H1 (cell line): Measurements from ENCODE around the gene MYRIP. TPM values are rescaled to one million over a fixed set of nuclear protein-coding genes. Genes with fewer than 3 reads are reported as not detected.

Experiments
- CTCF ChIA-PET: fragments of 300-600 bp; sonication (Branson Sonifier 250); formaldehyde crosslinking; loops from one replicate; lab custom pipeline; 2021; ENCODE audit not compliant: partially characterized antibody; lab: Charles Lee
- POLR2A ChIA-PET: fragments of 300-600 bp; sonication (Branson Sonifier 250); formaldehyde crosslinking; loops from one replicate; lab custom pipeline; 2021; ENCODE audit warnings: inconsistent platforms; ENCODE audit not compliant: partially characterized antibody; lab: Charles Lee
- DNase-seq, 2 experiments: peaks; one replicate each; pipeline versions ENCODE4 v3.0.0 to v3.0.0-alpha.2; 2010 to 2022; ENCODE audit warnings: low spot score in 2 of 2, low read depth in 1 of 2, mixed read lengths in 1 of 2
- FAIRE-seq: peaks from 2 replicates; lab custom pipeline; 2011; peaks lifted over from hg19 to GRCh38; lab: Jason Lieb, UNC
- H2AFZ ChIP-seq: 2 replicates; pipeline ENCODE4 v1.8.1; 2012; ENCODE audit warnings: low read length, inconsistent platforms
- H2AK5ac ChIP-seq: 2 replicates; pipeline ENCODE4 v1.6.1; 2013; ENCODE audit warnings: low read depth, low read length
- H2BK120ac ChIP-seq: replicated peaks from 2 replicates; pipeline ENCODE3; 2013; ENCODE audit warnings: low read depth, low read length, inconsistent platforms
- H2BK12ac ChIP-seq: 2 replicates; pipeline ENCODE4 v1.6.1; 2013; ENCODE audit warnings: low read depth, low read length
- H2BK15ac ChIP-seq: 2 replicates; pipeline ENCODE4 v1.6.1; 2013; ENCODE audit warnings: low read length
- H2BK20ac ChIP-seq: 2 replicates; pipeline ENCODE4 v1.6.1; 2013; ENCODE audit warnings: low read length
- H2BK5ac ChIP-seq: 2 replicates; pipeline ENCODE4 v1.6.1; 2013; ENCODE audit warnings: low read depth, low read length
- H3K14ac ChIP-seq: 2 replicates; pipeline ENCODE4 v1.6.1; 2013; ENCODE audit warnings: inconsistent platforms; ENCODE audit not compliant: insufficient read length
- H3K18ac ChIP-seq: 2 replicates; pipeline ENCODE4 v1.6.1; 2013; ENCODE audit warnings: low read length; ENCODE audit errors: extremely low read depth
- H3K23ac ChIP-seq: 2 replicates; pipeline ENCODE4 v1.6.1; 2013; ENCODE audit warnings: inconsistent platforms; ENCODE audit not compliant: insufficient read length
- H3K23me2 ChIP-seq: 2 replicates; pipeline ENCODE4 v1.6.1; 2013; ENCODE audit warnings: low read depth, low read length
- H3K27ac ChIP-seq: 2 replicates; pipeline ENCODE4 v1.6.1; 2011; ENCODE audit warnings: low read depth, low read length, inconsistent platforms
- H3K27me3 ChIP-seq, 4 experiments: replicated peaks in 1 of 4; 1 replicate in 1 of 4; 2 replicates in 3 of 4; pipeline versions ENCODE4 v1.6.1 to v1.8.1; 2011 to 2013; ENCODE audit warnings: low read length in 3 of 4, mild to moderate bottlenecking in 3 of 4, inconsistent platforms in 2 of 4, mixed read lengths in 2 of 4, moderate library complexity in 1 of 4; ENCODE audit not compliant: control insufficient read depth in 3 of 4, insufficient read depth in 3 of 4; ENCODE audit errors: extremely low read depth in 1 of 4
- H3K36me3 ChIP-seq, 4 experiments: 2 replicates each; pipeline versions ENCODE4 v1.6.1 to v1.8.1; 2011 to 2013; ENCODE audit warnings: mild to moderate bottlenecking in 4 of 4, low read length in 3 of 4, moderate library complexity in 2 of 4, control low read depth in 1 of 4, inconsistent platforms in 1 of 4; ENCODE audit not compliant: insufficient read depth in 4 of 4, control insufficient read depth in 2 of 4
- H3K4ac ChIP-seq: replicated peaks from 2 replicates; pipeline ENCODE3; 2013; ENCODE audit warnings: low read length, low read depth, mixed read lengths, inconsistent platforms; ENCODE audit not compliant: insufficient read length
- H3K4me1 ChIP-seq, 4 experiments: replicated peaks in 1 of 4; 1 replicate in 1 of 4; 2 replicates in 3 of 4; pipeline versions ENCODE4 v1.6.1 to v1.8.1; 2011 to 2013; ENCODE audit warnings: low read length in 3 of 4, inconsistent platforms in 2 of 4, mixed read lengths in 1 of 4; ENCODE audit not compliant: insufficient read depth in 4 of 4, control insufficient read depth in 3 of 4
- H3K4me2 ChIP-seq, 2 experiments: 2 replicates each; pipeline versions ENCODE4 v1.6.1 to v1.8.1; 2011 to 2013; ENCODE audit warnings: low read depth in 2 of 2, low read length in 2 of 2, control low read depth in 1 of 2, inconsistent platforms in 1 of 2, mild to moderate bottlenecking in 1 of 2; ENCODE audit not compliant: insufficient read depth in 1 of 2
- H3K4me3 ChIP-seq, 4 experiments: fragments of 200-600, 300-600 bp in 1 of 4; sonication (generic), shearing (Covaris generic), sonication (Bioruptor Twin) in 1 of 4; 2 replicates each; pipeline versions ENCODE4 v1.5.1 to v1.8.1; 2011 to 2016; ENCODE audit warnings: low read length in 4 of 4, low read depth in 3 of 4, control low read depth in 2 of 4, inconsistent platforms in 2 of 4, mild to moderate bottlenecking in 2 of 4, mixed read lengths in 1 of 4, moderate library complexity in 1 of 4; ENCODE audit not compliant: insufficient read depth in 2 of 4; ENCODE audit errors: extremely low read depth in 1 of 4
- H3K56ac ChIP-seq: replicated peaks from 2 replicates; pipeline ENCODE3; 2013; ENCODE audit warnings: low read depth, mild to moderate bottlenecking, mixed read lengths, low read length, inconsistent platforms; ENCODE audit not compliant: insufficient read length
- H3K79me1 ChIP-seq: 2 replicates; pipeline ENCODE4 v1.6.1; 2013; ENCODE audit warnings: low read depth, low read length, control low read depth
- H3K79me2 ChIP-seq, 2 experiments: 2 replicates each; pipeline versions ENCODE4 v1.6.1 to v1.8.1; 2012 to 2013; ENCODE audit warnings: low read length in 2 of 2, mild to moderate bottlenecking in 2 of 2, inconsistent platforms in 1 of 2; ENCODE audit not compliant: insufficient read depth in 2 of 2, control insufficient read depth in 1 of 2
- H3K9ac ChIP-seq, 4 experiments: replicated peaks in 1 of 4; 1 replicate in 1 of 4; 2 replicates in 3 of 4; pipeline versions ENCODE4 v1.6.1 to v1.8.1; 2011 to 2013; ENCODE audit warnings: low read depth in 3 of 4, low read length in 3 of 4, control low read depth in 2 of 4, mild to moderate bottlenecking in 2 of 4, moderate library complexity in 2 of 4, inconsistent platforms in 1 of 4; ENCODE audit errors: extremely low read depth in 1 of 4
- H3K9me3 ChIP-seq, 2 experiments: 2 replicates each; pipeline versions ENCODE4 v1.6.1 to v1.8.1; 2012 to 2013; ENCODE audit warnings: mild to moderate bottlenecking in 2 of 2, moderate library complexity in 2 of 2, control low read depth in 1 of 2, inconsistent platforms in 1 of 2, low read depth in 1 of 2, low read length in 1 of 2, mixed read lengths in 1 of 2; ENCODE audit not compliant: insufficient read depth in 2 of 2
- H4K20me1 ChIP-seq, 2 experiments: replicated peaks in 1 of 2; 2 replicates each; pipeline versions ENCODE3 to v1.8.1; 2011 to 2013; ENCODE audit warnings: inconsistent platforms in 2 of 2, low read length in 2 of 2, mild to moderate bottlenecking in 1 of 2; ENCODE audit not compliant: insufficient read depth in 2 of 2, control insufficient read depth in 1 of 2
- H4K5ac ChIP-seq: 2 replicates; pipeline ENCODE4 v1.6.1; 2013; ENCODE audit warnings: low read length, low read depth, mixed read lengths, inconsistent platforms; ENCODE audit not compliant: insufficient read length
- H4K8ac ChIP-seq: 2 replicates; pipeline ENCODE4 v1.8.0; 2013; ENCODE audit warnings: mild to moderate bottlenecking, moderate library complexity, low read length, inconsistent platforms; ENCODE audit not compliant: insufficient read depth; ENCODE audit errors: extremely low read depth
- H4K91ac ChIP-seq: replicated peaks from 2 replicates; pipeline ENCODE3; 2013; ENCODE audit warnings: low read length, mixed read lengths, inconsistent platforms; ENCODE audit not compliant: insufficient read length
- BCL11A ChIP-seq, 2 experiments: IDR thresholded peaks; one replicate each; pipeline ENCODE4 v1.6.1; 2011; ENCODE audit warnings: low read depth in 2 of 2, low read length in 2 of 2, mild to moderate bottlenecking in 2 of 2
- EGR1 ChIP-seq: IDR thresholded peaks from 2 replicates; pipeline ENCODE4 v1.6.1; 2011; ENCODE audit warnings: low read depth, low read length, borderline replicate concordance
- GABPA ChIP-seq: IDR thresholded peaks from 2 replicates; pipeline ENCODE4 v1.6.1; 2011; ENCODE audit warnings: mild to moderate bottlenecking, low read length, moderate library complexity, borderline replicate concordance; ENCODE audit not compliant: insufficient read depth
- KDM1A ChIP-seq: fragments of 200-600, 300-600 bp; sonication (generic); IDR thresholded peaks from 2 replicates; pipeline ENCODE4 v1.7.1; 2016; ENCODE audit warnings: mild to moderate bottlenecking, low read length, borderline replicate concordance
- SIX5 ChIP-seq: IDR thresholded peaks from 2 replicates; pipeline ENCODE4 v1.6.1; 2011; ENCODE audit warnings: mild to moderate bottlenecking, low read depth, low read length
- TEAD4 ChIP-seq: IDR thresholded peaks from 2 replicates; pipeline ENCODE4 v1.6.1; 2012; ENCODE audit warnings: low read depth, low read length, inconsistent platforms, mixed read lengths
- WGBS, 2 experiments: shearing (Covaris generic) in 1 of 2; methylation state at CpG; one replicate each; pipeline versions ENCODE4 v1.1.6 to v1.1.7; 2013 to 2015; ENCODE audit warnings: low lambda C conversion rate in 2 of 2, mixed read lengths in 2 of 2, inconsistent platforms in 1 of 2, low coverage in 1 of 2, missing lambda C conversion rate in 1 of 2; ENCODE audit not compliant: insufficient replicate concordance in 2 of 2, insufficient coverage in 1 of 2, insufficient read length in 1 of 2; ENCODE audit errors: extremely low coverage in 1 of 2, missing lambda C conversion rate in 1 of 2; 5-methylcytosine and 5-hydroxymethylcytosine counted together
- polyA plus RNA-seq, 7 experiments: library from polyadenylated mRNA; depleted of rRNA in 3 of 7; stranded (reverse) in 5 of 7; unstranded in 2 of 7; fragments of >200 nt in 5 of 7; fragments of 200-250 nt in 2 of 7; gene quantifications; 1 replicate in 5 of 7; 2 replicates in 1 of 7; 4 replicates in 1 of 7; pipeline versions ENCODE4 v1.2.1 to v1.2.3, GENCODE V29; 2011 to 2013; ENCODE audit warnings: missing spikeins in 2 of 7, mixed read lengths in 2 of 7
- total RNA-seq: library from RNA; stranded (reverse); fragmentation: NEBNext Ultra II Directional; extraction: Animal tissue kit (Norgen Biotek cat#: 25700); gene quantifications from 2 replicates; pipeline ENCODE4 v1.2.1, GENCODE V29; 2021

Gene MYRIP
- total and polyA plus RNA-seq, 2 of the 8 experiments (the other 6 are each of a cell fraction or from before 2014, with no cell fraction given): 0.54 to 4.3 TPM

DNA sequence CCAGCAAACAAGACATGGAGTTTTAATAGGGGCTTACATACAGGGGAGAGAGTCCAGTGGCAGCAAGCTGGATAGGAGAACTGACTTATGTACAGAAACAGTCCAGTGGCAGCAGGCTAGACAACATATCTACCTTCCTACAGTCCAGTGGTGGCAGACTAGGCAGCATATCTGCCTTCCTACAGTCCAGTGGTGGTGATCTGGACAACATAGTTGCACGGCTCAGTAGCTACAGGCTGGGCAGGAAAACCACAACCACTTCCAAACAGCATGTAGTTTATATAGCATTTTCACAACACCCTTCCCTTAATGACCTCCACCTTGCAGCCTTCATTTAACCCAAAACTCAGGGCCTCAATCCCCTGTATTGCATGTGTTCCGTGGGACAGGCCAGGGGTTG is 318.8 kb downstream of the MYRIP start:
- no peak for DNase-seq
- no peak overlapping the region for H4K5ac ChIP-seq
- H2BK5ac ChIP-seq: no peak overlapping the region
- peaks cover 8 to 9% of the 10 kb centered on the region in 2 experiments; a peak in 3 of 4 replicates for H3K9me3 ChIP-seq
- TF ChIP-seq SIX5: no peak
- TF ChIP-seq KDM1A: no peak
- TF ChIP-seq GABPA: no peak
- TF ChIP-seq EGR1: no peak
- TF ChIP-seq BCL11A (IDR thresholded peaks at IDR 0.05; ENCODE audit: low read depth in 2 of 2, low read length in 2 of 2): no peak
- no peak for TF ChIP-seq TEAD4
- no peaks in the 10 kb centered on the region for H3K79me1 ChIP-seq
- no peak overlapping the region for H3K56ac ChIP-seq
- H3K4ac ChIP-seq: no peak overlapping the region
- no peaks in the 10 kb centered on the region for H4K20me1 ChIP-seq
- H3K23ac ChIP-seq: no peak overlapping the region
- H3K27me3 ChIP-seq: no peaks in the 10 kb centered on the region
- no peak overlapping the region for H3K4me2 ChIP-seq
- FAIRE-seq: no peak
- H2BK120ac ChIP-seq: no peak overlapping the region
- H3K14ac ChIP-seq: no peak overlapping the region
- WGBS, 2 experiments: 98% methylated on average over 2 of the region's 2 CpGs; no CpG with 5 or more reads in 1 of the 2 experiments
- H3K36me3 ChIP-seq: no peaks in the 10 kb centered on the region
- H2BK12ac ChIP-seq: no peak overlapping the region
- H3K4me3 ChIP-seq: no peak overlapping the region
- H4K91ac ChIP-seq: no peak overlapping the region
- H4K8ac ChIP-seq: no peak overlapping the region
- no peak overlapping the region for H2AFZ ChIP-seq
- H2BK15ac ChIP-seq: no peak overlapping the region
- no peak overlapping the region for H2BK20ac ChIP-seq
- H3K9ac ChIP-seq: no peak overlapping the region
- H3K18ac ChIP-seq: no peak overlapping the region
- H3K4me1 ChIP-seq: no peaks in the 10 kb centered on the region
- no peak overlapping the region for H2AK5ac ChIP-seq
- H3K79me2 ChIP-seq: no peaks in the 10 kb centered on the region
- H3K23me2 ChIP-seq: no peaks in the 10 kb centered on the region
- CTCF ChIA-PET: interaction anchor here (0.6 to 1.5 kb wide), 5 partner anchors 51 to 316 kb away, joined by 3 to 4 read pairs (median 3); no protein-coding TSS in a partner anchor
- POLR2A ChIA-PET: no interaction called here
- H3K27ac ChIP-seq: no peak overlapping the region
